Measurements from ENCODE around the gene BTBD17. TPM values are rescaled to one million over a fixed set of nuclear protein-coding genes. Genes with fewer than 3 reads are reported as not detected.
"Not testable (repeated sequence)": the region's sequence is repeated elsewhere in the genome, so short reads cannot be mapped to it uniquely, and the experiment has no call there.

The BTBD17 gene
- total and polyA plus RNA-seq, 7 donors: 0.03 TPM; not detected in 6

DNA sequence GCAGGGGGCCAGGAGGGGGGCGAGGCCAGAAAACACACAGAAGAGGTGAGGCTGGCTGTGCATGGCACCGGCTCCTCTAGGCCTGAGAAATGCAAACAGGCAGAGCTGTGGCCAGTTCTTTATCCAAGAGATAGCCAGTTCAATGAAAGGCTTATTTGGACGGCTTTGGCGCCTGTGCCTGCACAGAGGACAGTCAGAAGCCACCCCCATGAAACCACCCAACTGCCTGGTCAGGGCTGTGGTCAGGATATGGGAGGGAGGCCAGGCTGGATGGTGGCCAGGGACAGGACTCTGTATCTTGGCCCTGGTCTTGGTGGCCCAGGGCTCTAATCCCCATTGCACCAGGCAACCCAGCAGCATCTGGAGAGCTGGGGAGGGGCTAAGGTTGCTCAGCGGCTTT, 45.7 kb upstream of the BTBD17 start:
- TF ChIP-seq, protein P1, sequence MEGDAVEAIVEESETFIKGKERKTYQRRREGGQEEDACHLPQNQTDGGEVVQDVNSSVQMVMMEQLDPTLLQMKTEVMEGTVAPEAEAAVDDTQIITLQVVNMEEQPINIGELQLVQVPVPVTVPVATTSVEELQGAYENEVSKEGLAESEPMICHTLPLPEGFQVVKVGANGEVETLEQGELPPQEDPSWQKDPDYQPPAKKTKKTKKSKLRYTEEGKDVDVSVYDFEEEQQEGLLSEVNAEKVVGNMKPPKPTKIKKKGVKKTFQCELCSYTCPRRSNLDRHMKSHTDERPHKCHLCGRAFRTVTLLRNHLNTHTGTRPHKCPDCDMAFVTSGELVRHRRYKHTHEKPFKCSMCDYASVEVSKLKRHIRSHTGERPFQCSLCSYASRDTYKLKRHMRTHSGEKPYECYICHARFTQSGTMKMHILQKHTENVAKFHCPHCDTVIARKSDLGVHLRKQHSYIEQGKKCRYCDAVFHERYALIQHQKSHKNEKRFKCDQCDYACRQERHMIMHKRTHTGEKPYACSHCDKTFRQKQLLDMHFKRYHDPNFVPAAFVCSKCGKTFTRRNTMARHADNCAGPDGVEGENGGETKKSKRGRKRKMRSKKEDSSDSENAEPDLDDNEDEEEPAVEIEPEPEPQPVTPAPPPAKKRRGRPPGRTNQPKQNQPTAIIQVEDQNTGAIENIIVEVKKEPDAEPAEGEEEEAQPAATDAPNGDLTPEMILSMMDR (IDR thresholded peaks at IDR 0.05): no peak
- TF ChIP-seq EP300 (IDR thresholded peaks at IDR 0.05) (no peak), POLR2A (IDR thresholded peaks at IDR 0.05) (no peak), POLR2AphosphoS5 (IDR thresholded peaks at IDR 0.05) (no peak)
- Histone ChIP-seq H3K4me3 (no peak overlapping the region), H3K36me3 (no peaks in the 10 kb centered on the region), H3K9me3 (no peaks in the 10 kb centered on the region), H3K27me3 (peaks cover 3 to 14% (median 6%) of the 10 kb centered on the region in 3 donors), H3K4me1 (no peaks in the 10 kb centered on the region), H3K27ac (no peak overlapping the region)
- DNase-seq: no peak
- WGBS, 2 donors: 83 to 89% methylated on average over 5 of the region's 5 CpGs
- intact Hi-C loops (cut with DNase I): no loop called here

DNA sequence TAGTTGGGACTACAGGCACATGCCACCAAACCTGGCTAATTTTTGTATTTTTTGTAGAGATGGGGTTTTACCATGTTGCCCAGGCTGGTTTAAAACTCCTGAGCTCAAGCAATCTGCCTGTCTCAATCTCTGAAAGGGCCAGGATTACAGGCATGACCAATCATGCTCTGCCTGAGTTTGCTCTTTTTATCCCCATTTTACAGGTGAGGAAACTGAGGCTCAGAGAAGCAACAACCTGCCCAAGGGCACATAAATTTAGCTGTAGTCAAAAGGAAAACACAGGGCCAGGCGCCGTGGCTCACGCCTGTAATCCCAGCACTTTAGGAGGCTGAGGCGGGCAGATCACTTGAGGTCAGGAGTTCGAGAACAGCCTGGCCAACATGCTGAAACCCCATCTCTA, 43.6 kb upstream of the BTBD17 start:
- intact Hi-C loops (cut with DNase I); H3K27ac ChIP-seq; H3K4me1 ChIP-seq; H3K36me3 ChIP-seq; DNase-seq; H3K4me3 ChIP-seq; H3K9me3 ChIP-seq: not testable (repeated sequence)
- peaks cover 3 to 14% (median 6%) of the 10 kb centered on the region in 3 donors for H3K27me3 ChIP-seq
- WGBS, 2 donors: 92% methylated on average over 5 of the region's 5 CpGs

DNA sequence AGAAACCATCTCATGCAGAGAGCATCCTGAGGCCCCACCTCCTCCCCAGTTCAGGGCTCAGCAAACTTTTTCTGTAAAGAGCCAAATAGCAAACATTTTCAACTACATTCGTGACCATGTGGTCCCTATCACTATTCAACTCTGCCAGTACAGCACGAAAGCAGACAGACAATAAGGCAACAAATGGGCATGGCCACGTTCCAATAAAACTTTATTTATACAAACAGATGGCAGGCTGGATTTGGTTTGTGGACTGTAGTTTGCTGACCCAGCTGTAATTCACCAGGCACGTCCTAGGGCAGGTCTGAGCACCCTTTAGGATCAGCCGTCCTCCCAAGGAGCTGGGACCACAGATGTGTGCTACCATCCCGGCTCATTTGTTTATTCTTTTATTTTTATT, 43.1 kb upstream of the BTBD17 start:
- no peak for DNase-seq
- H3K27ac ChIP-seq: no peak overlapping the region
- no peaks in the 10 kb centered on the region for H3K36me3 ChIP-seq
- H3K27me3 ChIP-seq: peaks cover 3 to 14% (median 6%) of the 10 kb centered on the region in 3 donors
- H3K4me1 ChIP-seq: no peaks in the 10 kb centered on the region
- H3K4me3 ChIP-seq: no peak overlapping the region
- H3K9me3 ChIP-seq: no peaks in the 10 kb centered on the region
- intact Hi-C loops (cut with DNase I): no loop called here
- TF ChIP-seq POLR2AphosphoS5 (IDR thresholded peaks at IDR 0.05) (no peak), EP300 (IDR thresholded peaks at IDR 0.05) (no peak), POLR2A (IDR thresholded peaks at IDR 0.05) (no peak)
- TF ChIP-seq, protein P1 (IDR thresholded peaks at IDR 0.05): no peak
- WGBS, 2 donors: 69 to 75% methylated on average over 6 of the region's 6 CpGs

DNA sequence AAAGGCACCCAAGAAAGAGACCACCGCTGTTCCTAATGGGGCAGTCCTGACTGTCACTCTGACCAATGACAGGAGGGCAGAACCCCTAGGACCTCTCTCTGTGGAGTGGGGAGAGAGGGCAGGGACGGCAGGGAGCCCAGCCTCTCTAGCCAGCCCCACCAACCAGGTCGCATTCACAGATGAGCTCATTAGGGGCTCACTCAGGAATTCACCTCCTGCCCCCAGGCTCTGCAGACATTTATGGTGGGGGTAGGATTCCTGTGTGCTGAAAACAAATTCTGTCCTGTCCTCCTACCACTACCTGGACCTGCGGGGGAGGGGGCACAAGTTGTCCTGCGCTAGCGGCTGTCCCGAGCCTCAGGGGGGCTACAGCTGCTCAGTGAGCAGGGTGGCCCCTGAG, 42.5 kb upstream of the BTBD17 start:
- Histone ChIP-seq H3K36me3 (no peaks in the 10 kb centered on the region), H3K9me3 (no peaks in the 10 kb centered on the region), H3K4me3 (no peak overlapping the region), H3K4me1 (no peaks in the 10 kb centered on the region), H3K27me3 (peaks cover 3 to 14% (median 6%) of the 10 kb centered on the region in 3 donors), H3K27ac (no peak overlapping the region)
- TF ChIP-seq, protein P1 (IDR thresholded peaks at IDR 0.05): no peak
- TF ChIP-seq POLR2AphosphoS5 (IDR thresholded peaks at IDR 0.05) (no peak), EP300 (IDR thresholded peaks at IDR 0.05) (no peak), POLR2A (IDR thresholded peaks at IDR 0.05) (no peak)
- DNase-seq: no peak
- intact Hi-C loops (cut with DNase I): no loop called here
- 80 to 81% methylated on average over 7 of the region's 7 CpGs for WGBS, 2 donors

DNA sequence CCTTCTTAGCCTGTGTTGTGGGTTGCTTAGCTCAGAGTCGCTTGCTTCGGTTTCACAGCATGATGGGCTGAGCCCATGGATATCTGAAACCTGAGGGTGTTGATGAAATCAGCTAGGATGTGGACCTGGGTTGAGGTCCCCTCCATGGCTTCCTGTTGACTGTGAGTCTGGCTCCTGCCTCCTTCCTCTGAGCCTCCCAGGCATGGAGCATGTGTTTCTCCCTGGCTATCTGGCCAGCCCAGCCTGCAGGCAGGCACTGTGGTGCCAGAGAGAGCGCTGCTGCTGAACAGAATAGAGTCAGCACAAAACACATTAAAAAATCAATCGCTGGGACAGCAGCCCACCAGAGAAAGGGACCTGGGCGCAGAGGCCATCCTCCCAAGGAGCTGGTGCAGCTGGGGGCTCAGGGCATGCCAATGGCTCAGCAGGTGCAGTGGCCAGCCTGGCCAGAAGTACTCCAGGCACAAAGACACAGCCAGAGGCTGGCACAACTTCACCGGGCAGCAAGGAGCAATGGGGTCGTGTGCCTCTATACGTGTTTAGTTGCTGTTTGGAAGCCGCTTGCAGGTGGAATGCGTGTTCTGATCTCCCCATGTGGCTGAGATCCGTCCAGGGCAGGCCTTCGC, 42.0 kb upstream of the BTBD17 start:
- H3K4me3 ChIP-seq: no peak overlapping the region
- no peak overlapping the region for H3K27ac ChIP-seq
- intact Hi-C loops (cut with DNase I): no loop called here
- no peaks in the 10 kb centered on the region for H3K36me3 ChIP-seq
- TF ChIP-seq EP300 (IDR thresholded peaks at IDR 0.05) (no peak), POLR2AphosphoS5 (IDR thresholded peaks at IDR 0.05) (no peak), POLR2A (IDR thresholded peaks at IDR 0.05) (no peak)
- TF ChIP-seq, protein P1 (IDR thresholded peaks at IDR 0.05): no peak
- peaks cover 3 to 14% (median 6%) of the 10 kb centered on the region in 3 donors for H3K27me3 ChIP-seq
- H3K9me3 ChIP-seq: no peaks in the 10 kb centered on the region
- no peak for DNase-seq
- 84 to 89% methylated on average over 12 of the region's 12 CpGs for WGBS, 2 donors
- H3K4me1 ChIP-seq: no peaks in the 10 kb centered on the region
